Measurements from ENCODE around the gene RBX1.

DNA sequence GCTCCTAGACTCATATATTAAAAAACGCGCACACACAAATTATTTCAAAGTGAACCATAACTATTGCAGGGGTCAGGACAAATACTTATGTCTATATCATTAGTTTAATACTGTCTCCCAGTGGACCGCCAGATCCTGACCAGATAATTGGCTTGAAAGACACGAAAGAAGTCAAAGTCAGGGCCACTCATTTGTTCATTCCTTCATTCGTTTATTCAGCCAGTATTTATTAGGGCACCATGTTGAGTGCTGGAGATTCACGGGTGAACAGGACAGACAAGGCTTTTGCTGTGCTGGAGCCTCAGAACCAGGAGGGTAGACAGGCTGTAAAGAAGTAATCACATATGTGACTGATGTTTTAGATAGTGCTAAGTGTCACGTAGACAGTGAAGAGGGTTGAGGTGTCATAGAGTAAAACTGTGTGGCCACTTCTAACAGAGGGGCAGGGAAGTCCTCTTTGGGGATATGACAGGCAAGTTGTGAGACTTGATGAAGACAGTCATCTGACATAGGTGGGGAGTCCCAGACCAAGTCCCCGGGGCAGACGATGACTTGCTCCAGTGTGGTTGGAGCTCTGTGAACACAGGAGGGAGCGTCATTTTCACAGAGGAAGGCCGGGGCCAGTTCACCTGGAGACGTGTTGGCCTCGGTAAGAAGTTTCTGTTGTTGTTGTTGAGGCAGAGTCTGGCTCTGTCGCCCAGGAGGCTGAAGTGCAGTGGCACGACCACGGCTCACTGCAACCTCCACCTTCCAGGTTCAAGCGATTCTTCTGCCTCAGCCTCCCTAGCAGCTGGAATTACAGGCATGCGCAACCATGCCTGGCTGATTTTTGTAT lies 25.9 kb downstream of the RBX1 start:
- TF ChIP-seq GATA2 (IDR thresholded peaks at IDR 0.05; ENCODE audit: low read depth, low read length) (no peak), GATA3 (IDR thresholded peaks at IDR 0.05; ENCODE audit: low read depth, low read length) (no peak)

Measured in SH-SY5Y (cell line).